ENCODE measurements around the gene MMP2.

MMP2 gene

DNA sequence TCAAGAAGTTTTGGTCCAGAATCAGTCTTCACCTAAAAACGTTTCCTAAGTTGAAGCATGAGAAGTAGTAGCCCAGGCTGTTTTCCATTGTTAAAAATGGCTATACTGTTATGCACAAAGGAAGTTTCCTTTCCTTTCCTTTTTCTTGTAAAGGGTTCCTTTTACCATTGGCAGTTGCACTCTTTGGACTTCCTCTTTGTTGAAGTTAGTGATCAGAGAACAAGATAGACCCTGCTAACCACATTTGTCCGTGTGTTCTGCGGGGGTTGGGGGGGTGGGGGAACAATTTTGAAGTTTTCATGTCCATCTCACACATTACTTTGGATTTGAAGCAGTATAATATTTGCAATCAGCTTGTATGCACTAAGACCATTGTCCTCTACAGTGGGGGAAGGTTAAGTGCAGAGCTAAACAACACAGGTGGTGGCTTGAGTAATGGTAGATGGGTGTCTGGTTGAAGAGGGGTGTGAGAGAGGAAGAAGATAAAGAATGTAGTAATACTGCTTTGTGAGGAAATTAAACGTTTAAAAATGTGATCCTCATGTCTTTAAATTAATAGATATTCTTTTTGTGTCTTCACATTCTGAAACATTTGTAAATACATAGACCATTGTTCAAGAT, 31.3 kb downstream of the MMP2 start:
- DNase-seq (ENCODE audit: low spot score) (no peak), FAIRE-seq (no peak)

DNA sequence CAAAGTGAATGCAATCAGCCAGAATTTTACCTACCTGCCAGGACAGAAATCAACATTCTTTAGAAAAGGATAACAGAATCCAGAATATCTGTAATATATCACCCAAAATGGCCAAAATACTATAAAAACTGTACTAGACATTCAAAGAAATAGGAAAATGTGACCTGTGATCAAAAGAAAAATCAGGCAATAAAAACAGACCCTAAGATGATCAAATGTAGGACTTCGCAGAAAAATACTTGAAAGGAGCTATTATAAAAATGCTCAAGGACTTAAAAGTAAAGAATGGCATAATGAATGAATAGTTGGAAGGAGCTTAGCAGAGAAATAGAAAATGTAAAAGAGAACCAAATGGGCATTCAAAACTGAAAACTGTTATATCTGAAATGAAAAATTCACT, 33.9 kb downstream of the MMP2 start:
- FAIRE-seq (no peak), DNase-seq (ENCODE audit: low spot score) (no peak)

DNA sequence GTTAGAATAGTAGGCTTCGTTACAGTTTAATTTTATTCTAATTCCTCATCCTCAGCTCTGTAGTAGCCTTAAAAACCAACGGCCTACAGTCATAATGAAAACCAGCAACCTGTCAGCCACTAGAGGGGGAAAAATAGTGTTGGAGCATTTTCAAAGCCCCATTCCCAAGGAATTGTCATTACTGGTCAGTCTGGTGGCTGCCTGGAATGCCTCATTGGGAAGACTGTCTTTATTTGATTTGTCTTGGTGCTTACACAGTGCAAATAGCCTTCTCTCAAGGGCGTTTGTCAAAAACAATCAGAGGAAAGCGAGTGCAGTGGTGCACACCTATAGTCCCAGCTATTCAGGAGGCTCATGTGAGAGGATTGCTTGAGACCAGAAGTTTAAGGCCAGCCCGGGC, 34.6 kb downstream of the MMP2 start:
- FAIRE-seq (no peak), DNase-seq (ENCODE audit: low spot score) (no peak)

DNA sequence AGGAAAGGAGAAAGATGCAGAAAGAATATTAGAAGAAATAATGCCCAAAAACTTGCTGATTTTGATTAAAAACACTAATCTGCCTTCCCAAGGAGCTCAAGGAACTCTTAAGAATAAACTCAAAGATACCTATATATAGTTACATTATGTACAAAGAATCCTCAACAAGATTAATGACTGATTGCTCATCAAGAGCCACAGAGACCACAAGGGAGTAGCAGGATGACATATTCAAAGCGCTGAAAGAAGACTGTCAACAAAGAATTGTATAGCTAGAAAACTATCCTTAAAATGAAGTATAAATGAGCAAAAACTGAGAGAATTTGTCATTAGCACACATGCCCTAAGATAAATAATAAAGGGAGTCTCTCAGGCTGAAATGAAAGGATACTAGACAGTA, 36.1 kb downstream of the MMP2 start:
- FAIRE-seq = no peak

DNA sequence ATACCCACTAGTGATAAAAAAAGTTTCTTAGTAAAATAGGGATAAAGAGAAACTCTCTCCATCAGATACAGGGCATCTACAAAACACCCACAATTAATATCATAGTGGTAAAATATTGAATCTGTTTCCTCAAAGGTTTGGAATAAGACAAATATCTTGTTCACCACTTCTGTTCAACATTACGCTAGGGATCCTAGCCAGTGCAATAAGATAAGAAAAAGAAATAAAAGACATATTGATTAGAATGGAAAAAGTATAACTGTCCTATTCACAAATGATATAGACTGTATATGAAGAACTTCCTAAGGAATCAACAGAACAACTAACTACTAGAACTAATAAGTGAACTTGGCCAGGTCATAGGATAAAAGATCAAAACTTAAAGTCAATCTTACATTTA, 42.8 kb downstream of the MMP2 start:
- no peak for FAIRE-seq
- no peak for DNase-seq (ENCODE audit: low spot score)

More for the DNA sequence above, 36.1 kb downstream of the MMP2 start:
- peak; percentile 32 for DNase-seq (ENCODE audit: low spot score)

DNA sequence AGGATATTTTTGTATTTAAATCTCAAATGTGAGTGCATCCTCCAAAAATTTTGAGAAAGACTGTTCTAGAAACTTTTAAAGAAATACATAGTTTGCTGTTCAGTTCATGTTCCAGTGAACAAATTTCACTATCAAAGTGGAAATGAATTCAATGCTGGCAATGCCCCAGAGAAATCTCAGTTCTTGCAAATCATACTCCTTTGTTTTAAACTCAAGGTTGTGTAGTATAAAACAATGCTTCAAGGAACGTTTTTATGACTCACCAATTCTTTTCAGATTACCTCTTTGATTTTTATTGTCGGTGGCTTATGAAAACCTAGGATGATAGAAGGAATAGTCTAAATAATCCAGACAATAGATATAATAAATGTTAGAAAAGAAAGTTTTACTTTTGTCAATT, 47.4 kb downstream of the MMP2 start:
- FAIRE-seq (no peak), DNase-seq (ENCODE audit: low spot score) (no peak)

DNA sequence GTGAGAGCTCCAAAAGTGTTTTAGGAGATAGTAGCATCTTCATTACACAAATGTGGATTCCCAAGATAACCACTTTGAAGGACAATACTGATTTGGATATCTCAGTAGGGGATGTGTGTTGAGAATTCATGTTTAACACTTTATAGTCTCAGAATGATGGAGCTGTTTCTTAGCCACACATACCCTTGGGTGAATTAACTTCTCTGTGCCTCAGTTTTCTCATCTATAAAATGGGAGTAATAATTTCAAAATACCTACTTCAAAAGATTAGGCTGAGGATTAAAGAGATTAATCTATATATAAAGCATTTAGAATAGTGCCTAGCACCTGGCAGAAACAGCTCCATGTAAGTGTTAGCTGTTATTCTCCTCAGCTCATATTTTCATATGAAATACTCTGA, 48.9 kb downstream of the MMP2 start:
- DNase-seq (ENCODE audit: low spot score) = no peak

DNA sequence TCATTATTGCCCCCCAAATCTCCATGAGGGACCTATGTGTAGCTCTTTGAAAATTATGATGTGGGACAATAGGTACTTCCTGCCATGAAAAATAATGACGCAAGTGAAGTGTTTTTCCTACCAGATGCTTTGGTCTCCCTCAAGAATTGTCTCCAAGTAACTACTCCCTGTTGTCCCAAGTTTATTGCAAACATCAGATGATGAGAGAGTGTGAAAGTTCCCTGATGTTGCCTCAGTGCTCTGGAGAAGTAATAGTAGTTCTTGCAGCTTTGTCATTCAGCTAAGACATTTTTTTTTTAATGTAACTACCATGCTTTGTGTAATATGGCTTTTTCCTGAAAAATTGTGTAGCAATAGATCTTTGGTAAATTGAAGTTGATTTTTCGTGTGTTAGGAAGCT, 50.0 kb downstream of the MMP2 start:
- DNase-seq (ENCODE audit: low spot score) (no peak), FAIRE-seq (no peak)

More for the DNA sequence above, 48.9 kb downstream of the MMP2 start:
- FAIRE-seq = no peak

DNA sequence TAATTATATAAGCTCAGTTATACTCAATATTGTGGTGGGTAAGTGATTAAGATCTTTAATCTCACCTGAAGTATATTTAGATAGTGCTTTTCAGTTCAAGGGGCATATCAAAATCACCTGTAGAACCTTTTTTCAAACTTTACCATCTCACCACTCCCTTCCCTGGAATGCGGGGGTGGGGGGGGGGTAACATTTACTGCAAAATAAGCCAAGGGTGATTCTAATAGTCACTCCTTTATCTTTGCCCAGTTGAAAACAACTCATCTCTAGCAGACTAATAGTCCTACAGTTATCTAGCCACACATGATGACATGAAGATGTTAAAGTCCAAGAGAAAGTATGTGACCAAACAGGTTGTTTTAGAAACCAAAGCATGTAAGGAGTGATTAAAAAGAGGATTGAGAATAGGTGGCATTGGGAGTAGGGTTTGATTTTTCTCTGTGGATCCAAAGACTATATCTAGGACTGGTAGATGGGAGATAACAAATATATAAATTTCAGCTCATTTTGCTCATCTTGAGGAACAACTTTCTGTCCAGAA, 51.4 kb downstream of the MMP2 start:
- no peak for DNase-seq (ENCODE audit: low spot score)
- no peak for FAIRE-seq

DNA sequence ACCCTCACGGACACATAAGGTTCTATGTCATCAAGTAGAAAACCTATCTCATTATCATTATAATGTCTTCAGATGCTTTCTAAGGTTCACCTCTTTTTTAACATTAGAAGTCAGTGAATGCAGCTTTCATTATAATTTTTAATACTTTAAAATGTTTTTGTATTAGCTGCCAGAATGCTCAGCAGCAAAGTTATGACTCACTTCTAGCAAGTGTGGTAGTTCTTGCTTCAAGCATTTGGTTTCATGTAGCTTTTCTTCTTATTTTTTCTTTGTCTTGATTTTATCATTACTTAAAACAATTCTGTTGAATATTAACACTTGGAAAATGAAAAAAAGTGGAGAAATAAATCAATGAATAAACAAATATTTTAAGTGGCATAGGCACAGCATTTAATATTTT, 53.2 kb downstream of the MMP2 start:
- DNase-seq (ENCODE audit: low spot score) (no peak), FAIRE-seq (no peak)

DNA sequence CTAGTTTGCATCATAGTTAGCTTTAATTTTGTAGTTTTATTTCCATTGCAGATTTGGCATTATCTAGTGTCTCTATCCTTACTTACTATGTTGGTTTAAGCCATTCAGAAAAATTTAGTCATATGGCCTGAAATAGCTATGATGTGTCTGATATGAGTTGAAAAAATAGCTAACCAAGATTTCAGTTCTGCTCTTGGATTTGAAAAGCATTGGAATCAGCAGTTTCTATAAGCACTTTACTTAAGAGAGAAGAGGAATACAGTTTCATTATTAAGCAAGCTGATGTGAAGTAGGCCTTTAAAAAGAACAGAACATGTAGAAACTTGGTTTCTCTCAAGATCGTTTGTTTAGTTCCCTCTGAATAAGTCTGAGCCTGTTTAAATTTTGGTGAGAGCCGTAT, 55.8 kb downstream of the MMP2 start:
- no peak for FAIRE-seq

DNA sequence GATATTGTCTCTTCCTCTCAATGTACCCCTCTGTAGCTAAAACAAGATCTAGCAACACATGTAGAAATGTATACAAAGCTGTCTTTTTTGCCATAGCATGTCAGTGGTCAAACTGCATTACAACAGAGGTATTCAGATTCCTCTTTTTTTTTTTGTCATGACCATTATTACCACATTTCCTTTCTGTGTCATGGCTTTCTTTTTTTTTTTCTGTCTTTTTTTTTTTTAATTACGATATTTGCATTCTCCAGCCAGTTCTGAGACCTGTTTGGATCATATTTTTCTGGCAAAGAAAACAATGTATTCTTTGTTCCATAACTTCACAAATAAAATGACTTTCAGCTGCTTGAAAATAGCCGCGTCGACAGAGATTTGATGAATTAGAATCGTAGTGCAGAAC, 60.1 kb downstream of the MMP2 start:
- DNase-seq (ENCODE audit: low spot score) = no peak
- no peak for FAIRE-seq

More for the DNA sequence above, 55.8 kb downstream of the MMP2 start:
- no peak for DNase-seq (ENCODE audit: low spot score)

DNA sequence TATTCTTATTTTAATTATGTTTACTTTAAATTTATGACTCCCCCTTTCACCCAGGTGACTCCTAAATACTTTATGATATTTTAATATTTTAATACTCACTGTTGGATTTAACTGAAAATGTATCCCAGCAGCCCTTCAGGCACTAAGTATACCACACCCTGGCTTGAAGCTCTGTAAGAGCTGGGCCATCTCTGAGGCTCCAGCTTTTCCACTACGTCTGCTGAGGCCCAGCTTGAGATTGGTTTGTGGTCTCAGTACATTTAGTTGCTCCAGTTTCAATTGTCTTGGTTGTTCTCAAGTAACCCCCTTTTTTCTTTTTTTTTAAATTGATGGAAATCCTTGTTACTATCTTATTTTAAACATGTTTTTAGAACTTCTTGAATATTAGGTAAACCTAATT, 60.5 kb downstream of the MMP2 start:
- no peak for FAIRE-seq
- DNase-seq (ENCODE audit: low spot score) = no peak

DNA sequence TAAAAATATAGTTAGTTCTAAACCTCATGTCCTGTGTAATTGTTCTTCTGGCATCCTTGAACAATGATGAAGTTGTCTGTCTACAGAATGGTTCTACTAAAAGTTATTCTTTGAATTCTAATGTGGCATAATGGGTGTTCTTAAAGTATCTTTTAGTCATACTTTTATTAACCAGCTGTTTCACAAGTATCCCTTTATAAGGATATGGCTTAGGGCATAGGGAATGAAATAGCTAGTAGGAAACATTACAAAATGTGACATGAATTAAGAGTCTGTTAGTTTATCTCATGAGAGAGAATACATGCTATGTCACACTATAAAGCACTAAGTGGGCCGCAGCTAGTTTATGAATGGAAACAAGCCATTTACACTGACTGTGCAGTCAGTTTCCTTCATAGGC, 61.2 kb downstream of the MMP2 start:
- DNase-seq (ENCODE audit: low spot score) (no peak), FAIRE-seq (no peak)

DNA sequence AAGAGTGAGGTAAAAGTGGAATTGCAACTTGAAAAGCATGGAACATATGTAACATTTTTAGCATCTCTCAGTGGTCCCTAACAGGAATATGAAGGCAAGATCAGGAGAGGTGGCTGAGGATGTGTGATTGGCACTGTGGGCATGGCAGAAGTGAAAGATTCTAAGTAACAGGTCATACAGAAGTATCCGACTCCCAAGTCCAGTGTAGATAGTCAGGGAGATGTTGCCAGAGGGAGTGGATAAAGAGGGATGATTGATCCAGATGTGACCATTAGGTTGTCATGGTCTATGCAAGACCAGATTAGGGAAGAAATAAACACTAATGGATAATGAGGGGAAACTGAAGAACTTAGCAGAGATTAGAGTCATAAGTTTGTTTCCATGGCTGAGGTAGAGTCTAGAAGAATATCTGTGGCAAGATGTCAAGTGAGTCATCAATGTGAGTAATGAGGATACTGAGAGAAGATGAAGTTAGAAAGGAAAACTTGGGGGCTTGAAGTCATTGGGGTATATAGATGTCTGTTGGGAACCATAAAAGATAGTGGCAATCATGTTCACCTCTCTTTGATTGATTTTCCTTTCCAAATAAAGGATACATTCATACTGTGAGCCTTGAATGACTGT, 63.6 kb downstream of the MMP2 start:
- FAIRE-seq (no peak), DNase-seq (ENCODE audit: low spot score) (no peak)

DNA sequence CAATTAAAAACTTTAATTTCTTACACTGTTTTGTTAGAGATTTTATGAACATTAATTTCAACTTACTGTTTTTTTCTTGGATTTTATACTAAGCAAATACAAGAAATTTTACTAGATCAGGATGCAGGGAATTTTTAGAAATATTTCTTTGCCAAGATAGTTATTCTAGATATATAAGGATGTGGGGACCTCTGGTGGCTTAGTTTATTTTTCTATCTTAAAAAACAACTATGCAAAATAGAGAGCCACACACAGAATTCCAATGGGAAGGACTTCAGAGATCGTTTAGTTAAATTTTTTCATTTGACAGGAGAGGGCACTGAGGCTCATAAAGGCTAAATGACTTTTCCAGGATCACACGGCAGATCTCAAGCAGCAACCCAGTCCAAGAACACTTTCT, 64.5 kb downstream of the MMP2 start:
- FAIRE-seq (no peak), DNase-seq (ENCODE audit: low spot score) (peak; percentile 18)

DNA sequence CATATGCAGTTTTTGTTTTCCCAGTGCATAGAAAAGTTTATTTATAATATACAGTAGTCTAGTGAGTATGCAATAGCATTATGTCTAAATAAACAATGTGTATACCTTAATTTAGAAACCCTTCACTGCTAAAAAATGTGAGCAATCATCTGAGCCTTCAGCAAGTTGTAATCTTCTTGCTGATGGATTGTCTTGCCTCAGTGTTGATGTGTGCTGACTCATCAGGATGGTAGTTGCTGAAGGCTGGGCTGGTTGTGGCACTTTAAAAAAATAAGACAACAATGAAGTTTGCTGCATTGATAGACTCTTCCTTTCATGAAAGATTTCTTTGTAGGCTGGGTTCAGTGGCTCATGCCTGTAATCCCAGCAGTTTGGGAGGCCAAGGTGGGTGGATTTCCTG, 73.6 kb downstream of the MMP2 start:
- DNase-seq (ENCODE audit: low spot score) (peak; percentile 57), FAIRE-seq (no peak)

DNA sequence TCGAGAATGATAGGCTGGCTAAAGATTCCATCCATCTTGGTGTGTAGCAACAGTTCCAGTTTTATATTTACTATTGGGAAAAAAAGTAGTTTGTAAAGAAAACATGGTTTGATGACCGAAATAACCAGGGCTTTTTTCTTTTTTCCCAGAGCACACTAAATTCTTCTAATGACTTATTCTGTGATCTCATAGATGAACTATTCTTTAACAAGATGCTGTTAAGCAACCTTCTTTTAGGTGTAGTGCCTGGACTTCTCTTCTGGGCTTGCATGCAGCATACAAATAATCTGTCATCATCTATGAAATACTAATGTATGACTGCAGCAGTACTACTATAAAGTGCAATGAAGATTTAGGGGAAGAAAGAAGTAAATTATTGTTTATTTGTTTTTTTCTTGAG, 76.4 kb downstream of the MMP2 start:
- DNase-seq (ENCODE audit: low spot score) (no peak), FAIRE-seq (no peak)

Measured in urothelium cell line (cell line).